Keratinocyte (primary cell): Measurements from ENCODE around the gene ATG4B. TPM values are rescaled to one million over a fixed set of nuclear protein-coding genes. Genes with fewer than 3 reads are reported as not detected.

Experiments used
- DNase-seq: peaks from one replicate; pipeline ENCODE4 v3.0.0-alpha.2; 2011; ENCODE audit warnings: low read depth, missing footprints, low spot score
- FAIRE-seq: peaks from 2 replicates; lab custom pipeline; 2011; peaks lifted over from hg19 to GRCh38; lab: Jason Lieb, UNC
- H2AFZ ChIP-seq: 2 replicates; pipeline ENCODE4 v1.6.0; 2012; ENCODE audit warnings: low read length, control low read depth, inconsistent platforms; ENCODE audit not compliant: control insufficient read depth
- H3K27ac ChIP-seq: 2 replicates; pipeline ENCODE4 v1.5.1; 2011; ENCODE audit warnings: low read length; ENCODE audit not compliant: control insufficient read depth, insufficient read depth
- H3K27me3 ChIP-seq: 3 replicates; pipeline ENCODE4 v1.6.0; 2011; ENCODE audit warnings: low read length; ENCODE audit not compliant: control insufficient read depth, insufficient read depth; ENCODE audit errors: extremely low read depth
- H3K36me3 ChIP-seq, 2 experiments: 2 replicates in 1 of 2; 3 replicates in 1 of 2; pipeline ENCODE4 v1.5.1; 2011; ENCODE audit warnings: low read length in 2 of 2, mild to moderate bottlenecking in 1 of 2; ENCODE audit not compliant: control insufficient read depth in 2 of 2, insufficient read depth in 2 of 2; ENCODE audit errors: extremely low read depth in 1 of 2
- H3K4me1 ChIP-seq: 3 replicates; pipeline ENCODE4 v1.5.1; 2011; ENCODE audit warnings: low read length; ENCODE audit not compliant: control insufficient read depth, insufficient read depth; ENCODE audit errors: extremely low read depth
- H3K4me2 ChIP-seq: 3 replicates; pipeline ENCODE4 v1.6.0; 2011; ENCODE audit warnings: low read depth, low read length; ENCODE audit not compliant: control insufficient read depth, insufficient read depth; ENCODE audit errors: extremely low read depth
- H3K4me3 ChIP-seq, 3 experiments: fragments of 200-600 bp in 1 of 3; sonication (generic) in 1 of 3; 2 replicates in 2 of 3; 3 replicates in 1 of 3; pipeline ENCODE4 v1.5.1; 2011 to 2016; ENCODE audit warnings: low read length in 3 of 3, mild to moderate bottlenecking in 3 of 3, control low read depth in 2 of 3, inconsistent platforms in 1 of 3, low read depth in 1 of 3, mixed read lengths in 1 of 3, mixed run types in 1 of 3, moderate library complexity in 1 of 3; ENCODE audit not compliant: control insufficient read depth in 2 of 3, insufficient read depth in 2 of 3; ENCODE audit errors: extremely low read depth in 1 of 3
- H3K79me2 ChIP-seq: 2 replicates; pipeline ENCODE4 v1.6.0; 2012; ENCODE audit warnings: low read length; ENCODE audit not compliant: control insufficient read depth, insufficient read depth
- H3K9ac ChIP-seq: 3 replicates; pipeline ENCODE4 v1.6.0; 2011; ENCODE audit warnings: low read length; ENCODE audit not compliant: control insufficient read depth, insufficient read depth; ENCODE audit errors: extremely low read depth
- H3K9me1 ChIP-seq: 3 replicates; pipeline ENCODE4 v1.6.0; 2011; ENCODE audit warnings: low read length; ENCODE audit not compliant: control insufficient read depth, insufficient read depth; ENCODE audit errors: extremely low read depth
- H3K9me3 ChIP-seq: 2 replicates; pipeline ENCODE4 v1.5.1; 2012; ENCODE audit warnings: low read depth, low read length; ENCODE audit not compliant: control insufficient read depth
- H4K20me1 ChIP-seq: 3 replicates; pipeline ENCODE4 v1.6.0; 2011; ENCODE audit warnings: low read length; ENCODE audit not compliant: control insufficient read depth, insufficient read depth; ENCODE audit errors: extremely low read depth
- CTCF ChIP-seq, 3 experiments: IDR thresholded peaks in 1 of 3; conservative IDR thresholded peaks in 1 of 3; optimal IDR thresholded peaks in 1 of 3; 2 replicates in 2 of 3; 3 replicates in 1 of 3; pipeline versions ENCODE3 to v1.5.1; 2011; ENCODE audit warnings: low read length in 3 of 3, mild to moderate bottlenecking in 3 of 3, moderate library complexity in 2 of 3, control low read depth in 1 of 3, inconsistent platforms in 1 of 3; ENCODE audit not compliant: insufficient read depth in 2 of 3; ENCODE audit errors: extremely low read depth in 1 of 3
- EZH2 ChIP-seq: IDR thresholded peaks from one replicate; pipeline ENCODE4 v1.6.1; 2012; ENCODE audit warnings: inconsistent platforms, mild to moderate bottlenecking, low read length, moderate library complexity
- dilution Hi-C: fragments of 300-500 bp; cut with MboI; formaldehyde crosslinking; loops from one replicate; pipeline ENCODE4 v1.7.0; 2020; ENCODE audit warnings: low sequenced_read_pairs; ENCODE audit not compliant: extremely low pct_ligation_motif_present
- polyA plus RNA-seq, 5 experiments: library from polyadenylated mRNA; depleted of rRNA in 3 of 5; stranded (reverse) in 3 of 5; stranded (forward) in 1 of 5; unstranded in 1 of 5; fragments of >200 nt; gene quantifications; 1 replicate in 1 of 5; 2 replicates in 3 of 5; 3 replicates in 1 of 5; pipeline versions ENCODE4 v1.2.1 to v1.2.3, GENCODE V29; 2011 to 2012; ENCODE audit warnings: missing spikeins in 2 of 5, low read depth in 1 of 5, low replicate concordance in 1 of 5

Gene ATG4B
- polyA plus RNA-seq, 1 donor (not counting 4 experiments of a cell fraction or from before 2014, with no cell fraction given), result 69.0 TPM

GRCh38 chr2:241620419-241620769 is 17.1 kb upstream of the ATG4B start:
- Histone ChIP-seq H2AFZ (no peak overlapping the region), H3K27ac (peak overlapping the region; percentile 31), H3K79me2 (peaks cover 81% of the 10 kb centered on the region), H3K4me1 (no peaks in the 10 kb centered on the region), H4K20me1 (peaks cover 10% of the 10 kb centered on the region), H3K36me3 (peaks cover 11 to 25% of the 10 kb centered on the region in 2 experiments), H3K4me3 (no peak overlapping the region), H3K4me2 (no peak overlapping the region), H3K9me3 (peaks cover 8% of the 10 kb centered on the region), H3K27me3 (no peaks in the 10 kb centered on the region), H3K9me1 (peaks cover 2% of the 10 kb centered on the region), H3K9ac (no peak overlapping the region)
- DNase-seq, result peak; percentile 35
- TF ChIP-seq EZH2 (no peak), CTCF (optimal IDR thresholded peaks at IDR 0.05 in 1 of 3, IDR thresholded peaks at IDR 0.05 in 1 of 3, conservative IDR thresholded peaks at IDR 0.05 in 1 of 3; ENCODE audit: extremely low read depth in 1 of 3, insufficient read depth in 2 of 3, low read length in 3 of 3) (no peak)
- dilution Hi-C loops, result no loop called here
- FAIRE-seq, result peak; percentile 23

GRCh38 chr2:241627675-241628074 is 9.8 kb upstream of the ATG4B start:
- Histone ChIP-seq H2AFZ (no peak overlapping the region), H3K4me2 (no peak overlapping the region), H3K9me3 (no peaks in the 10 kb centered on the region), H3K79me2 (peaks cover 84% of the 10 kb centered on the region), H4K20me1 (peaks cover 4% of the 10 kb centered on the region), H3K36me3 (peaks cover 15 to 28% of the 10 kb centered on the region in 2 experiments), H3K4me1 (no peaks in the 10 kb centered on the region), H3K4me3 (no peak overlapping the region), H3K27ac (no peak overlapping the region), H3K9me1 (no peaks in the 10 kb centered on the region), H3K9ac (no peak overlapping the region), H3K27me3 (no peaks in the 10 kb centered on the region)
- FAIRE-seq (no peak), DNase-seq (no peak)
- TF ChIP-seq CTCF (optimal IDR thresholded peaks at IDR 0.05 in 1 of 3, IDR thresholded peaks at IDR 0.05 in 1 of 3, conservative IDR thresholded peaks at IDR 0.05 in 1 of 3; ENCODE audit: extremely low read depth in 1 of 3, insufficient read depth in 2 of 3, low read length in 3 of 3) (no peak), EZH2 (no peak)
- dilution Hi-C loops, result no loop called here
